GM21390 (cell line): ENCODE measurements around the gene NUTM1.

Experiments used
- ATAC-seq: cut with Tn5 transposase; IDR thresholded peaks from one replicate; pipeline ENCODE4 v1.9.1; 2021; ENCODE audit not compliant: unreplicated experiment

The NUTM1 gene, protein sequence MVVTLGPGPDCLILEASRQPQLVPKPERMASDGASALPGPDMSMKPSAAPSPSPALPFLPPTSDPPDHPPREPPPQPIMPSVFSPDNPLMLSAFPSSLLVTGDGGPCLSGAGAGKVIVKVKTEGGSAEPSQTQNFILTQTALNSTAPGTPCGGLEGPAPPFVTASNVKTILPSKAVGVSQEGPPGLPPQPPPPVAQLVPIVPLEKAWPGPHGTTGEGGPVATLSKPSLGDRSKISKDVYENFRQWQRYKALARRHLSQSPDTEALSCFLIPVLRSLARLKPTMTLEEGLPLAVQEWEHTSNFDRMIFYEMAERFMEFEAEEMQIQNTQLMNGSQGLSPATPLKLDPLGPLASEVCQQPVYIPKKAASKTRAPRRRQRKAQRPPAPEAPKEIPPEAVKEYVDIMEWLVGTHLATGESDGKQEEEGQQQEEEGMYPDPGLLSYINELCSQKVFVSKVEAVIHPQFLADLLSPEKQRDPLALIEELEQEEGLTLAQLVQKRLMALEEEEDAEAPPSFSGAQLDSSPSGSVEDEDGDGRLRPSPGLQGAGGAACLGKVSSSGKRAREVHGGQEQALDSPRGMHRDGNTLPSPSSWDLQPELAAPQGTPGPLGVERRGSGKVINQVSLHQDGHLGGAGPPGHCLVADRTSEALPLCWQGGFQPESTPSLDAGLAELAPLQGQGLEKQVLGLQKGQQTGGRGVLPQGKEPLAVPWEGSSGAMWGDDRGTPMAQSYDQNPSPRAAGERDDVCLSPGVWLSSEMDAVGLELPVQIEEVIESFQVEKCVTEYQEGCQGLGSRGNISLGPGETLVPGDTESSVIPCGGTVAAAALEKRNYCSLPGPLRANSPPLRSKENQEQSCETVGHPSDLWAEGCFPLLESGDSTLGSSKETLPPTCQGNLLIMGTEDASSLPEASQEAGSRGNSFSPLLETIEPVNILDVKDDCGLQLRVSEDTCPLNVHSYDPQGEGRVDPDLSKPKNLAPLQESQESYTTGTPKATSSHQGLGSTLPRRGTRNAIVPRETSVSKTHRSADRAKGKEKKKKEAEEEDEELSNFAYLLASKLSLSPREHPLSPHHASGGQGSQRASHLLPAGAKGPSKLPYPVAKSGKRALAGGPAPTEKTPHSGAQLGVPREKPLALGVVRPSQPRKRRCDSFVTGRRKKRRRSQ

DNA sequence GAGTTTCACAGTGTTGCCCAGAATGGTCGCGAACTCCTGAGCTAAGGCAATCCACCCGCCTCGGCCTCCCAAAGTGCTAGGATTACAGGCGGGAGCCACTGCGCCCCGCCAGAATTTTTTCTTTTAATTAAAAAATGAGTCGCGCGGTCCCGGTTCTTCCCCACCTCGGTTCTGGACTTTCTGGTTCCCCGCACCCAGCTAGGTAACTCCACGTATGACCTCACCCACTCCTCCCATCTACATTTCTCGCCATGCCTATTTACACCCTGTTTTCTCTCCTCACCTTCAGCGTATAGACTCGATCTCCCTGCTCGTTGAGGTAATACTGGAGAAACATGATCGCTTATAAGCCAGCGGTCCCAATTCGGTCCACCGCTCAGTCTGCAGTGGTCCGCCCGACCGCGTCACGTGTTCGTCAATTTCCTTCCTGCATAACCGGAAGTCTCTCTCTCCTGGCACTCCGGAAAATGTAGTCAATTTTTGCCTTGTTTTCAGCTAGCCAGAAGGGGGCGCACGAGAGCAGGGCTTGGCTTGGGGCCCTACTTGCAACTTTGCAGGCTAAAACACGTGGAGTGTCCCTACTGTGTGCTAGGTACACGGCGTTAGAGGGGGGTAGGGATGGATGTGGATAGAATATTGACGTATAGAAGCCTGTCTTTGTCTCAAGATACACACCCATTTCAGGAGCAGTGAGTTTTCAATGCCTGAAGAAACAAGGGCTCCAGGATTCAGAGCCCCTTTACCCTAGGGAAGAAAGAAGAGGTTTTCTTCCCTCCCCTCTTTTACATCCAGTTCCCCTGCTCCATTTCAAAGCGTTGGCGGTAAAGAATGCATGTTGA lies at the start of gene NUTM1, which contains the start of gene NOP10:
TSS of gene NUTM1 (plus strand) at position 579 of the 839 bp plus-strand sequence. CDS start 382 bp downstream, outside the sequence.
TSS of gene NOP10 (minus strand) at position 400 of the 839 bp plus-strand sequence. CDS start at position 337, 63 bp downstream.
- ATAC-seq: peak; percentile 81

DNA sequence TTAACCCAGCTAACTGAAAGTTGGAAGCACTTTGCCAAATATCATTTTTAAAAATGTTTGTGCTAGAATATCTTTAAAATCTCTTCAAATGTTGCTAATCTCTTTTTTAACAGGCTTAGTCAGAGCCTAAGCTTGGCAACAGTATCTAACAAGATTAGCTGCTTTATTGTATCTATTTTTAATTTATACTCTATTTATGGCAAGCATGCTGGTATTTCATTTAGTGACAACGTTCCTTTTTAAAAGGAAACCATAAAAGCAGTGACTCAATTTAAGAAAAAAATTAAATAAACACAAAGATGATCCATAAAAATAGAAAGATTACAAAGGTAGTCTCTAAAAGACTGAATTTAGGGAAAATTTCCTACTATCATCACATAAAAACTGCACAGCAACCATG lies 46.1 kb upstream of the NUTM1 start:
- ATAC-seq: no peak

DNA sequence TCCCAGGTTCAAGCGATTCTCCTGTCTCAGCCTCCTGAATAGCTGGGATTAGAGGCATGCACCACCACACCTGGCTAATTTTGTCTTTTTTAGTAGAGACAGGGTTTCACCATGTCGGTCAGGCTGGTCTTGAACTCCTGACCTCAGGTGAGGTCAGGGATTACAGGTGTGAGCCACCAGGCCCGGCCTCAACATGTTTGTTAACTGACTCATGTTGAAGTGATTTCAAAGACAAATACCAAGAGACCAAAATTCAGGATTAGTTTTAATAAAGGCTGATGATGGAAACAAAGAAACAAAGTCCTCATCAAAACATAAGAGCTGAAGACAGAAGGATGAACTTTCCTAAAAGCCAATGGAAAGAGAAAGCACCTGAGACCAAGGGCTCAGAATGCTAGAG lies 42.1 kb upstream of the NUTM1 start:
- ATAC-seq: no peak

DNA sequence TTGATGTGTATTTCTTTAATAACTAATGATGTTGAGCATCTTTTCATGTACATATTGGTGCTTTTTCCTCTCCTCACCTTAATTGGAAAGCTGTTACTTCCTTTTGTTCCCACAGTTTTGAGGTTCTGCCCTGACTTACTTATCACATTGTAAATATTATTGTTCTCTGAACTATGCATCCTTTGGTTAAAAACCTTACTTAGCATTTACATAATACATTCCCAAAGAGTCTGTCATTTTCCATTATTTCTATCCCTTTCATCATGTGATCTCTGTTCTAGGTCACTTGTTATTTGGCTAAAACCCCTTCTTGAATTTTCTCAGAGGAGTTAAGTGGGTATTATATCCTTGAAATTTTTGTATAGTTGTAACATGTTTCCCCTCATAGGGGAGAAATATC lies 38.5 kb upstream of the NUTM1 start:
- no peak for ATAC-seq

DNA sequence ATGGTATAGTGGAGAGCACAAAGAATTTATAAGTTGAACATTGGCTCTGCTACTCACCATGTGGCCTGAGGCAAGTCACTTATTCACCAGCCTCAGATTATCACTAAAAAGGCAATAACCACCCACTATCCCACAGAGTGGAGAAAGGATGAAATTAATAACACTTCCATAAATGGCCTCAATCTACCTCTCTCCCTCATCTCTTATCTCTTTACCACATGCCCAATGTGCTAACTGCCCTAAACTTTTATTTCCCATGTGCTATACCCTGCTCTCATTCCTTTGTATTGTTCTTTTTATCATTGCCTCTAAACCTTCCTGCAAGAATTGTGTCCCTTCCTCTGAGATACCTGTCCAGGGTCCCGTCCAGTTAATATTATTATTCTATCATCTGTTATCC lies 31.6 kb upstream of the NUTM1 start:
- no peak for ATAC-seq

DNA sequence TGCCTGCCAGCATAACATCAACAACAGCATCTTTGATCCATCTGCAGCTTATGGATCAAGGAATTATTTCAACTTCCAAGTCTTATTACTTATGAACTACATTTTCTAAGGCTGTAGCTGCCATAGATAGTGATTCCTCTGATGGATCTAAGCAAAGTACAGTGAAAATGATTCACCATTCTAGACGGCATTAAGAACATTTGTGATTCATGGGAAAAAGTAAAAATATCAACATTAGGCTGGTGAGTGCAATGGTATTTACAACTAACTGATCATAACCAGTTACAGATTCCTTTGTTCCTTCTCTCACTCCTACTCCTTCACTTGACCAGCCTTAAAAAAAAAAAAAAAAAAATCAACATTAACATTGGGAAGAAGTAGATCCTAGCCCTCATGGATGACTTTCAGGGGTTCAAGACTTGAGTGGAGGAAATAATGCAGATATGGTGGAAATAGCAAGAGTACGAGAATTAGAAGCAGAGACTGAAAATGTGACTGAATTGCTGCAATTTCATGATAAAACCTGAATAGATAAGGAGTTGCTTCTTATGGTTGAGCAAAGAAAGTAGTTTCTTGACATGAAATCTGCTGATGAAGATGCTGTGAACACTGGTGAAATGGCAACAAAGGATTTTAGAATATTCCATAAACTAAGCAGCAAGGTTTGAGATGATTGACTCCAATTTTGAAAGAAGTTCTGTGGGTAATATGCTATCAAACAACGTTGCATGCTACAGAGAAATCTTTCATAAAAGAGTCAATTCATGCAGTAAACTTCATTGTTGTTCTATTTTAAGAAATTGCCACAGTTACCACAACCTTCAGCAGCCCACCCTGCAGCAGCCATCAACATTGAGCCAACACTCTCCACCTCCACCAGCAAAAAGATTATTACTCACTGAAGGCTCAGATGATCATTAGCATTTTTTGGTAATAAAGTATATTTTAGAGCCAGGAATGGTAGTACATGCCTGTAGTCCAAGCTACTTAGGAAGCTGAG lies 28.3 kb upstream of the NUTM1 start:
- no peak for ATAC-seq

DNA sequence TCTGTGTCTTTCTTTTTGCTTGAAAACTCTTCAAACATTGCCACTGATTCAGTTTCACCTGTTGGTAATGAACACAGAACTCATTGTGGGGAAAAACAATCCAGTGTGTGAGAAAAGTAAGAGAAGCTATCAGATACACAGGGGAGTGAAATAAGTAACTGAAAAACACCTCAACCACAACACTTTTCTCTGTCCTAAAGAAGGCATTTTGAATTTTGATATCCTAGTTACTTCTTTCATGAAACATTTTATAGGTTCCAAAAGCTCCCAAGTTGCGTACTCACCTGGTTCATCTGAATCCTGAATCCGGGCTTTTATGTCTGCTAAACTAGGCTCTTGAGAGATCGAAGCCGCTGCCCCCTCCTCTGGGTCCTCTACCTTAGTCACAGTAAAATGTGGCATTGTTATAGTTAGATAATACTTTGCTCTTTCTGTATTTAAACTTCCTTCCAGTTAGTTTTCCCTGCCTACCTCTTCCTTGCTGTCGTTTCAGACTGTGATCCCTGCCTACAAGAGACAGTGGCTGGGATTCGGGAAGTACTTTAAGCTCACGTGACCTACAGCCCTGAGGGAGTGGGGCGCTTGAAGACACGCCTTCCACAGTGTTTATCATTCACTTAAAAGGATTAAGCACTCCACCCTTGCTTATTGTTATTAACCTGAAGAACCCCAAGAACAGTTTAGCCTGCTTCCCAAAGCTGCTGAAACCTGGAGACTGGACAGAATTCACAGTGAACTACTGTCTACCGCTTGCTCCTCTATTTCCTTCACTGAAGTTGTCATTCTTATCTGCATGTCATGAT lies 24.6 kb upstream of the NUTM1 start:
- peak; percentile 57 for ATAC-seq

DNA sequence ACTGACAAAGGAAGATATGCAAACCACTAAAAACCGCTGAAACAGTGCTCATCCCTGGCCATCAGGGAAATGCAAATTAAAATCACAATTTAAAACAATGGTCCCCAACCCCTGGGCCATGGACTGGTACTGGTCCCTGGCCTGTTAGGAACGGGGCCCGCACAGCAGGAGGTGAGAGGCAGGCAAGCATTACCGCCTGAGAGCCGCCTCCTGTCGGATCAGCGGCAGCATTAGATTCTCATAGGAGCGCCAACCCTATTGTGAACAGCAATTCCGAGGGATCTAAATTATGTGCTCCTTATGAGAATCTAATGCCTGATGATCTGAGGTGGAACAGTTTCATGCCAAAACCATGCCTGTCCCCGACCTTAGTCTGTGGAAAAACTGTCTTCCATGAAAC lies 19.9 kb upstream of the NUTM1 start:
- no peak for ATAC-seq

DNA sequence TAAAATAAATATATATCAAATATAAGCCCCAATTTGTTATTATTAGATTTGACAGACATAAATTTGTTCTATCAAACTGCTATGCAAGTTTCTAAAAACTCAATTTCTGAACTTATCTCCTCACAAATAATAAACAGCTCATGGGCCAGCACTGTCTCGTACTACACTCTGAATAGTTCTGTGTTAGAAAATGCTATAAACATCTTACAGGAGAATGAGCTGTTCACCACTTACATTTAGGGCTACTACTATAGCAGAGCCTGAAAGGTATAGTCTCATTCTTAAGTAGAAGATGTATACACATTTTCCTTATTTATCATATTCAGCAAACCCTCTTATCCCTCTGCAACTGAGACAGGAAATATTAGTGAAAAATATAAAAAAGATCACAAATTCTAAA lies 18.2 kb upstream of the NUTM1 start:
- ATAC-seq: no peak

DNA sequence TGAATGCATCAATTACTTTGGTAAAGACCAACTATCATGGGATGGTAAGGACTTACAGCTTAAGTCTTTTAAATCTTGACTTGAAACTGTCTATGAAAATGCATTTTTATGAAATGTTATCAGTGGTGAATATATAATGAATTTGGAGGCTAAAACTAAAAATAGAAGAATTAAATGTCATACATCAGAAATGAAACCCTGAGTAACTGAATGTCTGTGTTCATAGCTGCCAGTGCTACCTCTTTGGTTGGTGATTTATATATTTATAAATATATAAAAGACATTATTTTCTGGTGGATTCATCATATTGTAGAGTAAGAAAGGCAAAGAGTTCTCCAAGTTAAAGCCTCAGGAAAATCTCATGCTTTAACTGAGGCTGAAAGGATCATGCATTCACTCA lies 17.7 kb upstream of the NUTM1 start:
- ATAC-seq: no peak

DNA sequence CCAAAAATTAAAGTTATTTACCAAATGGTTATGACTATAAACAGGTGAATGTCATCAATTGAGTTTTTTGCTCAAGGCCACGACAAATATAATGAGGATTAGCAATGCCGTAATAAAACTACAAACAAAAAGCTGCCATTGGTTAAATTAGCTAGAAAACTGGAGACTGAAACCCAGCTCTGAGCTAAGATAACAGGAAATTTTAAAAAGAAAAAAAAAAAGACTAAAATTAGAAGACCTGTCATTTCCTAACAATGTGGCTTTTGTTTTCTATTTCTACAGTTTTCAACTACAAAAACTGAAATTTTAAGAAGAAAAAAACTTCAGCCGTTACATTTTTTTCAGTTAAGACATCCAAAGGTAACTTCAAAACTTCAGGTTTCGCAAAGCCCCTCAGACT lies 15.2 kb upstream of the NUTM1 start:
- peak; percentile 52 for ATAC-seq

DNA sequence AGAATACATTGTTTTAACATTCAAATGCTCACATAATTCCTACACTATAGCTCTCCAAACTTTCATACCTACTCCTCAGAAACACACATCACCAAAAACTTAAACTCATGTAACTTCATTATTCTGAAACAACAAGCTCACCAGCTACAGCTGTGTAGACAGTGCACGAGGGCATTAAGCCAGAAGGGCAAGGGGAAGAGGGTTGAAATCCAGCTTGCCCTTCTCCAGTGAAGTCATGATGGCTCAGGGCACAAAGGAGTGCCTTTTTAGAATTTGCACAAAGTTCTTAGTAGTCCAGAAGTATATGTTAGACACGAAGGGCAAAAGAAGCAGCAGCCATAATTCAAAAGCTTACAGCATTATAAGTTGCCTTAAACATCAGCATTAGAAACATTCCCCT lies 14.1 kb upstream of the NUTM1 start:
- ATAC-seq: no peak

DNA sequence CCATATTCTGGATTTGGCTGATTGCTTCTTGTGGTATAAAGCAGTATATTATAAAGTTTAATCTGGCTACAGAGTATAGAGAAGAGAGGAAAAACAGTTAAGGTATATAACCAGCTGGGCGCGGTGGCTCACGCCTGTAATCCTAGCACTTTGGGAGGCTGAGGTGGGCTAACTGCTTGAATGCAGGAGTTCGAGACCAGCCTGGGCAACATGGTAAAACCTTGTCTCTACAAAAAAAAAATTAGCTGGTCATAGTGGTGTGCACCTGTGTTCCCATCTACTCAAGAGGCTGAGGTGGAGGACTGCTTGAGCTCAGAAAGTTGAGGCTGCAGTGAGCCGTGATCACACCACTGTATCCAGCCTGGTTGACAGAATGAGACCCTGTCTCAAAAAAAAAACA lies 12.8 kb upstream of the NUTM1 start:
- no peak for ATAC-seq

DNA sequence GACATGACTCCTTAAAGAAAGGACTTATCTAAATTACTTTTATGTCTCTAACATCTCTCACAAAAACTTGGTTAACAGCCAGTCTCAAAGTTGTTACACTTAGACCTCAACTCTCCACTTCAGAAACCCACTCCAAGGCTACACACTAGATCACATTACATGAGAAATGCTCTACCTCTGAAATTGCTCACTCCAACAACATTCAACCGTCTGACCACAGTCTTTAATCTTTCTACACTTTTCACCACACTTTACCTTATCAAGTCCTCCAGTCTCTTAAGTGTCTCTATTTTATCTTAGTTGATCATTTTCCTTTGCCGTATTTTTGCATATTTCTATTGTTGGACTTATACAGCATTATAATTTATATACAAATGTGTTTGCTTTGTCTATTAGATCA lies 11.3 kb upstream of the NUTM1 start:
- no peak for ATAC-seq

DNA sequence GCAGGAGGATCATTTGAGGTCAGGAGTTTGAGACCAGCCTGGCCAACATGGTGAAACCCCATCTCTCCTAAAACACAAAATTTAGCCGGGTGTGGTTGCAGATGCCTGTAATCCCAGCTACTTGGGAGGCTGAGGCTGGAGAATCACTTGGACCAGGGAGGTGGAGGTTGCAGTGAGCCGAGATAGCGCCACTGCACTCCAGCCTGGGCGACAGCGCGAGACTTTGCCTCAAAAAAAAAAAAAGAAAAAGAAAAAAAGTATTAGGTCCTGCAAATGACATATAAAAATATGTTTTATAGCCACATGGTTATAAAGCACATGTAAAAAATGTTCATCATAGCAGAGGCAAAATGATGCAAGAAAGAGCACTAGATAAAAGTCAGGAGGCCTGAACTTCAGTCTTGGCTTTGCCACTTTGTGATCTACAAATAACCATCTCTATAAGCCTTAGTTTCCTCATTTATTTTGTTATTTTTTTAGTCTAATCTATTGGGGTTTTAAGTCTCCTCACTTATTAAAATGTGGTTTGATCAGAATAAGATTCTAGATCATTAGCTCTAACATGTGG lies 10.5 kb upstream of the NUTM1 start:
- no peak for ATAC-seq

DNA sequence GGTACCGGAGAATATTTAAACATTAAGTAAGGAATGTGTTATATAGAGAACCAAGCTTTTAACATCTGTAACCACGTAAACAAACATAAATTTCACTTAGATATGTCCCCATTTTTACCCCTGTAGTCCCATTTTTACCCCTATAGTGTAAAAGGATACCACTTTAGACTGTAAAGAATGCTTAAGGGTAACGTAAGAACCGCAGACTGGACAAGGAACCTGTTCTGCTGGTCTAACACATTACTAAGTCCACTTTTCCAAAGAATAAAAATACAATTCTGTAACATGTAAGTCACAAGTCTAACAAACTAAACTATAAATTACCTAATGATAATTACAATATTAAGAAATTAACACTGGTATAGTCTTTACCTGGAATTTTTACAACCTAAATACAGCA lies 8.4 kb upstream of the NUTM1 start:
- ATAC-seq: no peak

DNA sequence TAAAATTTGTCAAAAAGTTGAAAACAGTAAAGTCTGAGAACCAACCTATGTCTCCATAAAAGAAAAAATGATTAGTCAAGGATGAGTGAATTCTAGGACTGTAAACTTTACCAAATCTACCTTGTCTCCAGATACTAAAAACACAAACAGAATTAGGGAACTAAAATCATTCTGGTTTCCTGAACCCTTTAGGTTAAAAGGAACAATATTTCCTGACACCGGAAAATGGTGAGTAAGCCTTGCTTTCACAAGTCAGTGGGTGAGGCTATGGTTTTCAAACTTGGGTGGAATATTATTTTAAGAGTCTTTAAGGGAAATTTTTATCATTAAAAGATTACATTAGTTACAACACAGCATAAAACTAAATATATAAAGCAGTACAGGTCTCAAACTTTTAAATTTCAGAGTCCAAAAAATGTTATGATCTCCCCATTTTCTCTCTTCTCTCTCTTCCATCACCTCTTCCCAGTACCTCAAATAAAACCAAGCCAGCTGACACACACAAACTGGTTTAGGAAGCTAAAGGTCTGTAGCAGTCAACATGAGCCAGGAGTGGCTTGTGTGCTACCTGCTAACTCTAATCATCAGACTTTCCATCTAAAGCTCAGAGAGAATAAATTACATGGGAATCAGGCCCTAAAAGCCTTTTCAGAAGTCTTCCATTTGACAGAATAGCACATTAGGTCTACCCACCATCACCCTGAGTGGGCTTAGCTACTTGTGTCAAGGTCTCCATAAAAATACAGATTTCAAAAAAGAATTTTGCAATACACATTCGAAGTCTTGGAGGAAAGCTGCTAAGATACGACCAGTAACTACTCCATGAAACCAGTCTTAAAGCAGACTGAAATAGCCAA lies 7.7 kb upstream of the NUTM1 start:
- ATAC-seq: no peak
